B cell (primary cell): Measurements from ENCODE around the gene DUSP7. TPM values are rescaled to one million over a fixed set of nuclear protein-coding genes. Genes with fewer than 3 reads are reported as not detected.

Experiments used
- ATAC-seq: fragments of 200-7000 bp; cut with Tn5 transposase; one replicate; pipeline ENCODE4 v1.10.0; 2021; ENCODE audit warnings: low read depth, mild to moderate bottlenecking, moderate number of reproducible peaks, moderate library complexity
- CTCF ChIA-PET: fragments of 350-600 bp; sonication (Branson Sonifier 250); formaldehyde crosslinking; loops from one replicate; lab custom pipeline; 2021; ENCODE audit warnings: antibody characterized with exemption, inconsistent platforms; lab: Charles Lee
- POLR2A ChIA-PET: fragments of 350-600 bp; sonication (Branson Sonifier 250); formaldehyde crosslinking; loops from one replicate; lab custom pipeline; 2021; ENCODE audit warnings: antibody characterized with exemption; lab: Charles Lee
- DNase-seq: peaks from one replicate; pipeline ENCODE4 v3.0.0; 2013
- H2AFZ ChIP-seq: 2 replicates; pipeline ENCODE4 v1.6.1; 2012; ENCODE audit warnings: mild to moderate bottlenecking, low read depth, low read length; ENCODE audit not compliant: insufficient read depth, poor library complexity, severe bottlenecking
- H3K27ac ChIP-seq, 2 donors: 1 replicate in 1 of 2; 2 replicates in 1 of 2; pipeline ENCODE4 v1.5.1; 2012 to 2013; ENCODE audit warnings: low read length in 2 of 2, mild to moderate bottlenecking in 2 of 2, moderate library complexity in 1 of 2
- H3K27me3 ChIP-seq, 4 experiments: fragments of 200-600 bp in 1 of 4; sonication (generic) in 1 of 4; replicated peaks in 1 of 4; 1 replicate in 2 of 4; 2 replicates in 2 of 4; pipeline versions ENCODE4 v1.6.1 to v1.7.0; 2013 to 2016; ENCODE audit warnings: low read length in 3 of 4, mild to moderate bottlenecking in 2 of 4, mixed read lengths in 1 of 4, moderate library complexity in 1 of 4; ENCODE audit not compliant: insufficient read depth in 4 of 4, control insufficient read depth in 3 of 4; ENCODE audit errors: control extremely low read depth in 1 of 4
- H3K36me3 ChIP-seq, 2 experiments: replicated peaks in 1 of 2; 1 replicate in 1 of 2; 2 replicates in 1 of 2; pipeline versions ENCODE4 v1.6.1 to v1.7.1; 2013; ENCODE audit warnings: low read length in 1 of 2; ENCODE audit not compliant: insufficient read depth in 2 of 2, control insufficient read depth in 1 of 2; ENCODE audit errors: control extremely low read depth in 1 of 2, extremely low read depth in 1 of 2
- H3K4me1 ChIP-seq, 2 donors: fragments of 200-600 bp in 1 of 2; sonication (generic) in 1 of 2; 1 replicate in 1 of 2; 2 replicates in 1 of 2; pipeline versions ENCODE4 v1.5.1 to v1.6.1; 2013 to 2017; ENCODE audit warnings: low read length in 2 of 2; ENCODE audit not compliant: control insufficient read depth in 2 of 2, insufficient read depth in 2 of 2
- H3K4me2 ChIP-seq: replicated peaks from 2 replicates; pipeline ENCODE3; 2012; ENCODE audit warnings: mild to moderate bottlenecking, low read depth, low read length; ENCODE audit not compliant: poor library complexity, severe bottlenecking
- H3K4me3 ChIP-seq, 5 experiments: fragments of 200-600 bp in 1 of 5; sonication (generic) in 1 of 5; 1 replicate in 3 of 5; 2 replicates in 2 of 5; pipeline versions ENCODE4 v1.5.1 to v1.7.0; 2011 to 2016; ENCODE audit warnings: low read length in 4 of 5, mild to moderate bottlenecking in 4 of 5, low read depth in 2 of 5, control low read depth in 1 of 5, moderate library complexity in 1 of 5; ENCODE audit not compliant: insufficient read depth in 1 of 5; ENCODE audit errors: control extremely low read depth in 1 of 5, extremely low read depth in 1 of 5
- H3K79me2 ChIP-seq: fragments of 200-600 bp; sonication (generic); one replicate; pipeline ENCODE4 v1.6.0; 2016; ENCODE audit warnings: low read length; ENCODE audit not compliant: control insufficient read depth, insufficient read depth
- H3K9ac ChIP-seq: fragments of 200-600 bp; sonication (generic); 2 replicates; pipeline ENCODE4 v1.6.1; 2017; ENCODE audit warnings: mild to moderate bottlenecking, low read length, moderate library complexity
- H3K9me3 ChIP-seq, 3 donors: one replicate each; pipeline versions ENCODE4 v1.6.1 to v1.7.1; 2013; ENCODE audit warnings: low read length in 2 of 3; ENCODE audit not compliant: control insufficient read depth in 2 of 3, insufficient read depth in 1 of 3; ENCODE audit errors: control extremely low read depth in 1 of 3
- H4K20me1 ChIP-seq: 2 replicates; pipeline ENCODE4 v1.6.0; 2012; ENCODE audit warnings: mild to moderate bottlenecking, low read length; ENCODE audit not compliant: insufficient read depth, control insufficient read depth, poor library complexity, severe bottlenecking
- H3K27ac Mint-ChIP-seq: one replicate; pipeline ENCODE4 v1.8.0; 2021; ENCODE audit warnings: mixed read lengths
- H3K27me3 Mint-ChIP-seq: one replicate; pipeline ENCODE4 v1.8.0; 2021; ENCODE audit warnings: mixed read lengths
- H3K4me1 Mint-ChIP-seq: one replicate; pipeline ENCODE4 v1.8.0; 2021; ENCODE audit warnings: mixed read lengths
- H3K4me3 Mint-ChIP-seq: one replicate; pipeline ENCODE4 v1.8.0; 2021; ENCODE audit warnings: mixed read lengths
- H3K9me3 Mint-ChIP-seq: one replicate; pipeline ENCODE4 v1.8.0; 2022; ENCODE audit warnings: mixed read lengths; ENCODE audit not compliant: insufficient read depth
- CTCF ChIP-seq: fragments of 200-600 bp; IDR thresholded peaks from one replicate; pipeline ENCODE4 v1.8.0; 2022; ENCODE audit warnings: antibody characterized with exemption, mild to moderate bottlenecking
- EZH2 ChIP-seq: IDR thresholded peaks from 2 replicates; pipeline ENCODE4 v1.6.1; 2012; ENCODE audit warnings: borderline replicate concordance, low read depth, mild to moderate bottlenecking, moderate library complexity, low read length; ENCODE audit not compliant: insufficient read depth, poor library complexity, severe bottlenecking
- WGBS: methylation state at CpG from one replicate; pipeline ENCODE4 v1.1.5; 2013; ENCODE audit warnings: missing lambda C conversion rate; ENCODE audit not compliant: insufficient coverage; 5-methylcytosine and 5-hydroxymethylcytosine counted together
- intact Hi-C: fragments of 100-400 bp; cut with micrococcal nuclease; formaldehyde crosslinking; loops from one replicate; pipeline ENCODE4 v1.10.0; 2022
- polyA plus RNA-seq: library from polyadenylated mRNA; depleted of rRNA; stranded (reverse); fragments of >200 nt; gene quantifications from 2 replicates; pipeline ENCODE4 v1.2.3, GENCODE V29; 2012
- total RNA-seq, 2 donors: library from RNA; stranded (reverse); fragments of 120-200 nt in 1 of 2; gene quantifications; 1 replicate in 1 of 2; 2 replicates in 1 of 2; pipeline versions ENCODE4 v1.2.3 to v1.2.4, GENCODE V29; 2013 to 2022

DUSP7 gene
- total and polyA plus RNA-seq, 2 donors (not counting 1 experiment from before 2014, with no cell fraction given) = 5.1 to 6.9 TPM

- H3K79me2 ChIP-seq = no peaks in the 10 kb centered on the region
- Mint-ChIP-seq H3K27me3 (no peaks in the 10 kb centered on the region), H3K4me1 (peaks cover 26% of the 10 kb centered on the region), H3K4me3 (no peak overlapping the region), H3K9me3 (no peaks in the 10 kb centered on the region), H3K27ac (peak overlapping the region; percentile 28)
- TF ChIP-seq EZH2 (no peak), CTCF (no peak)
- ATAC-seq (peak; percentile 31), DNase-seq (peak; percentile 50)
- no peaks in the 10 kb centered on the region for H3K9me3 ChIP-seq
- POLR2A ChIA-PET = no interaction called here
- CTCF ChIA-PET = no interaction called here
- peak overlapping the region; percentile 20 for H3K9ac ChIP-seq
- H3K36me3 ChIP-seq = no peaks in the 10 kb centered on the region
- 54% methylated on average over 4 of the region's 5 CpGs for whole genome bisulfite sequencing
- intact Hi-C loops = no loop called here
- H2AFZ ChIP-seq = peak overlapping the region; percentile 44
- H3K27ac ChIP-seq = no peak overlapping the region
- peak overlapping the region; percentile 42 for H3K4me2 ChIP-seq
- peaks cover 15 to 24% of the 10 kb centered on the region in 2 donors for H3K4me1 ChIP-seq
- no peaks in the 10 kb centered on the region for H3K27me3 ChIP-seq
- no peaks in the 10 kb centered on the region for H4K20me1 ChIP-seq
- H3K4me3 ChIP-seq = no peak overlapping the region
Measured at GRCh38 chr3:52062505-52062904, 6.1 kb upstream of the DUSP7 start.

- POLR2A ChIA-PET = no interaction called here
- Histone ChIP-seq H3K27me3 (no peaks in the 10 kb centered on the region), H3K79me2 (no peaks in the 10 kb centered on the region), H3K36me3 (no peaks in the 10 kb centered on the region), H3K27ac (no peak overlapping the region), H4K20me1 (no peaks in the 10 kb centered on the region), H3K9ac (no peak overlapping the region), H3K4me2 (no peak overlapping the region), H3K9me3 (no peaks in the 10 kb centered on the region), H3K4me3 (no peak overlapping the region), H2AFZ (no peak overlapping the region), H3K4me1 (peaks cover 16 to 31% of the 10 kb centered on the region in 2 donors)
- peaks cover 34% of the 10 kb centered on the region for H3K4me1 Mint-ChIP-seq
- peak overlapping the region; percentile 2 for H3K27ac Mint-ChIP-seq
- intact Hi-C loops = no loop called here
- no peaks in the 10 kb centered on the region for H3K27me3 Mint-ChIP-seq
- DNase-seq (no peak), ATAC-seq (no peak)
- TF ChIP-seq CTCF (no peak), EZH2 (no peak)
- CTCF ChIA-PET = no interaction called here
- no peak overlapping the region for H3K4me3 Mint-ChIP-seq
- H3K9me3 Mint-ChIP-seq = no peaks in the 10 kb centered on the region
- 96% methylated on average over 2 of the region's 4 CpGs for WGBS
Measured at GRCh38 chr3:52061121-52061910, 4.9 kb upstream of the DUSP7 start.
